ENCODE data around the gene TCF12. TPM values are rescaled to one million over a fixed set of nuclear protein-coding genes. Genes with fewer than 3 reads are reported as not detected.
A peak's percentile ranks its signal among the peaks of the same experiment; 100 is the strongest.

Gene TCF12
- total RNA-seq, 1 donor from 2014 or later, result 194 TPM

GRCh38 chr15:57090496-57090859 lies 172.0 kb downstream of the TCF12 start:
- no peak for DNase-seq (ENCODE audit: low spot score in 2 of 2, unreplicated experiment in 2 of 2)
- Mint-ChIP-seq H3K4me3 (no peak overlapping the region), H3K4me1 (peaks cover 13% of the 10 kb centered on the region), H3K27me3 (ENCODE audit: low read depth) (no peaks in the 10 kb centered on the region), H3K9me3 (no peaks in the 10 kb centered on the region), H3K27ac (peak overlapping the region; percentile 56), H3K36me3 (peaks cover 5% of the 10 kb centered on the region)
- no peak for TF ChIP-seq CTCF (IDR thresholded peaks at IDR 0.05; ENCODE audit: unreplicated experiment)

GRCh38 chr15:57091636-57092035 lies 173.2 kb downstream of the TCF12 start:
- no peak overlapping the region for H3K27ac Mint-ChIP-seq
- no peaks in the 10 kb centered on the region for H3K9me3 Mint-ChIP-seq
- no peak for DNase-seq (ENCODE audit: low spot score in 2 of 2, unreplicated experiment in 2 of 2)
- H3K36me3 Mint-ChIP-seq, result peaks cover 5% of the 10 kb centered on the region
- H3K4me3 Mint-ChIP-seq, result no peak overlapping the region
- TF ChIP-seq CTCF (IDR thresholded peaks at IDR 0.05; ENCODE audit: unreplicated experiment), result no peak
- no peaks in the 10 kb centered on the region for H3K27me3 Mint-ChIP-seq (ENCODE audit: low read depth)
- H3K4me1 Mint-ChIP-seq, result peaks cover 13% of the 10 kb centered on the region

- peaks cover 5% of the 10 kb centered on the region for H3K36me3 Mint-ChIP-seq
- peaks cover 13% of the 10 kb centered on the region for H3K4me1 Mint-ChIP-seq
- no peak for TF ChIP-seq CTCF (IDR thresholded peaks at IDR 0.05; ENCODE audit: unreplicated experiment)
- H3K4me3 Mint-ChIP-seq, result no peak overlapping the region
- H3K9me3 Mint-ChIP-seq, result no peaks in the 10 kb centered on the region
- DNase-seq (ENCODE audit: low spot score in 2 of 2, unreplicated experiment in 2 of 2), result no peak
- H3K27ac Mint-ChIP-seq, result no peak overlapping the region
- H3K27me3 Mint-ChIP-seq (ENCODE audit: low read depth), result no peaks in the 10 kb centered on the region
Measured at GRCh38 chr15:57092252-57092651, 173.8 kb downstream of the TCF12 start.

- H3K9me3 Mint-ChIP-seq, result no peaks in the 10 kb centered on the region
- H3K4me1 Mint-ChIP-seq, result peaks cover 15% of the 10 kb centered on the region
- H3K4me3 Mint-ChIP-seq, result no peak overlapping the region
- H3K27ac Mint-ChIP-seq, result no peak overlapping the region
- no peak for TF ChIP-seq CTCF (IDR thresholded peaks at IDR 0.05; ENCODE audit: unreplicated experiment)
- no peak for DNase-seq (ENCODE audit: low spot score in 2 of 2, unreplicated experiment in 2 of 2)
- no peaks in the 10 kb centered on the region for H3K27me3 Mint-ChIP-seq (ENCODE audit: low read depth)
- H3K36me3 Mint-ChIP-seq, result peaks cover 10% of the 10 kb centered on the region
Measured at GRCh38 chr15:57094321-57095257, 176.1 kb downstream of the TCF12 start.

- no peaks in the 10 kb centered on the region for H3K9me3 Mint-ChIP-seq
- H3K4me1 Mint-ChIP-seq, result peaks cover 4% of the 10 kb centered on the region
- peaks cover 10% of the 10 kb centered on the region for H3K36me3 Mint-ChIP-seq
- no peak for TF ChIP-seq CTCF (IDR thresholded peaks at IDR 0.05; ENCODE audit: unreplicated experiment)
- no peaks in the 10 kb centered on the region for H3K27me3 Mint-ChIP-seq (ENCODE audit: low read depth)
- no peak overlapping the region for H3K27ac Mint-ChIP-seq
- no peak for DNase-seq (ENCODE audit: low spot score in 2 of 2, unreplicated experiment in 2 of 2)
- H3K4me3 Mint-ChIP-seq, result no peak overlapping the region
Measured at GRCh38 chr15:57095896-57096295, 177.5 kb downstream of the TCF12 start.

Data from mesothelial cell of epicardium (in vitro differentiated cells).